ENCODE results near the gene TNS3. TPM values are rescaled to one million over a fixed set of nuclear protein-coding genes. Genes with fewer than 3 reads are reported as not detected.
A peak's percentile ranks its signal among the peaks of the same experiment; 100 is the strongest.
"Not testable (repeated sequence)": the region's sequence is repeated elsewhere in the genome, so short reads cannot be mapped to it uniquely, and the experiment has no call there.

TNS3 gene
- total RNA-seq, 5 donors from 2014 or later (not counting 1 experiment from before 2014, with no cell fraction given): 0.58 to 3.7 (median 2.0) TPM

DNA sequence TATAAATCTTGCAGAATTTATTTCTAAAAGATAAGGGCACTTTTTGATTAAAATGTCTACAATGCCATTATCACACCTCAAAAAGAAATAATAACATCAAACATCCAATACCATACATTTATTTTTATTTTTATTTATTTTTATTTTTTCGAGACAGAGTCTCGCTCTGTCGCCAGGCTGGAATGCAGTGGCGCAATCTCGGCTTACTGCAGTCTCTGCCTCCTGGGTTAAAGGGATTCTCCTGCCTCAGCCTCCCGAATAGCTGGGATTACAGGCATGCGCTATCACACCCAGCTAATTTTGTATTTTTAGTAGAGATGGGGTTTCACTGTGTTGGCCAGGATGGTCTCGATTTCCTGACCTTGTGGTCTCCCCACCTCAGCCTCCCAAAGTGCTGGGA is 140.9 kb downstream of the TNS3 start:
- POLR2A ChIA-PET; H3K36me3 Mint-ChIP-seq; H3K4me1 ChIP-seq (ENCODE audit: control insufficient read depth in 1 of 2, extremely low read depth in 1 of 2, insufficient read depth in 2 of 2, low read length in 2 of 2); H3K9me3 Mint-ChIP-seq; H3K4me1 Mint-ChIP-seq; H3K4me3 ChIP-seq (ENCODE audit: control insufficient read depth in 1 of 2, extremely low read depth in 1 of 2, low read length in 1 of 2); DNase-seq; H3K27me3 Mint-ChIP-seq; CTCF ChIA-PET; H3K4me3 Mint-ChIP-seq; H3K27ac Mint-ChIP-seq; H3K27ac ChIP-seq (ENCODE audit: low read length); ATAC-seq (replicated peaks in 1 of 4); H3K36me3 ChIP-seq (ENCODE audit: control insufficient read depth in 2 of 2, extremely low read depth in 1 of 2, insufficient read depth in 1 of 2, low read length in 1 of 2); H3K9me3 ChIP-seq; H3K27me3 ChIP-seq (replicated peaks in 1 of 2; ENCODE audit: control insufficient read depth in 2 of 2, extremely low read depth in 1 of 2, insufficient read depth in 2 of 2, low read length in 1 of 2): not testable (repeated sequence)
- WGBS (ENCODE audit: insufficient coverage): no CpG with 5 or more reads among the region's 8 CpGs

DNA sequence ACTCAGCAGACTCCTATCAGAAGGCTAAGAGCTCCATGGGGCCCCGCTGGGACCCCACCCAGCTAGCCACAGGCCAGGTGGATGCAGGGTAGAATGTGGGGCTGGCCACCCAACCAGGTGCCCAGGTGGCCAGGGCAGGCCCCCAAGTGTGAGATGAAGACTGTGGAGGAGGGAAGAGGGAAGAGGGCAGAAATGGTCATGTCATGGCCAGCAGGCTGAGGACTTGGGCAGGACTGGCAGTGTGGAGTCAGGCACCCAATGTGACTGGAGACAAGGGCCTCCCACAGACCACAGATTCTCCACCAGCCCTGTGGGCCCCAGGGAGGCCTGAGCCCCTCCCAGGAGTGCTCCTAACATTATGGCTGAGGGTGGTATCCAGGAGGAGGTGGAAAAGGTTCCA is 141.6 kb downstream of the TNS3 start:
- ATAC-seq (replicated peaks in 1 of 4) (no peak), DNase-seq (no peak)
- no peaks in the 10 kb centered on the region for H3K36me3 ChIP-seq (ENCODE audit: control insufficient read depth in 2 of 2, extremely low read depth in 1 of 2, insufficient read depth in 1 of 2, low read length in 1 of 2)
- CTCF ChIA-PET: no interaction called here
- Mint-ChIP-seq H3K36me3 (no peaks in the 10 kb centered on the region), H3K27ac (no peak overlapping the region), H3K4me1 (no peaks in the 10 kb centered on the region), H3K9me3 (no peaks in the 10 kb centered on the region), H3K4me3 (no peak overlapping the region), H3K27me3 (no peaks in the 10 kb centered on the region)
- WGBS (ENCODE audit: insufficient coverage): 83% methylated on average over 1 of the region's 1 CpG
- POLR2A ChIA-PET: interaction anchor here in 1 of 2 donors (0.6 kb wide), 1 partner anchor 398 kb away, joined by 8 read pairs; no protein-coding TSS in a partner anchor
- H3K9me3 ChIP-seq: no peaks in the 10 kb centered on the region
- no peaks in the 10 kb centered on the region for H3K4me1 ChIP-seq (ENCODE audit: control insufficient read depth in 1 of 2, extremely low read depth in 1 of 2, insufficient read depth in 2 of 2, low read length in 2 of 2)
- no peak overlapping the region for H3K4me3 ChIP-seq (ENCODE audit: control insufficient read depth in 1 of 2, extremely low read depth in 1 of 2, low read length in 1 of 2)
- no peak overlapping the region for H3K27ac ChIP-seq (ENCODE audit: low read length)
- peaks cover 0 to 4% of the 10 kb centered on the region in 2 experiments for H3K27me3 ChIP-seq (replicated peaks in 1 of 2; ENCODE audit: control insufficient read depth in 2 of 2, extremely low read depth in 1 of 2, insufficient read depth in 2 of 2, low read length in 1 of 2)

DNA sequence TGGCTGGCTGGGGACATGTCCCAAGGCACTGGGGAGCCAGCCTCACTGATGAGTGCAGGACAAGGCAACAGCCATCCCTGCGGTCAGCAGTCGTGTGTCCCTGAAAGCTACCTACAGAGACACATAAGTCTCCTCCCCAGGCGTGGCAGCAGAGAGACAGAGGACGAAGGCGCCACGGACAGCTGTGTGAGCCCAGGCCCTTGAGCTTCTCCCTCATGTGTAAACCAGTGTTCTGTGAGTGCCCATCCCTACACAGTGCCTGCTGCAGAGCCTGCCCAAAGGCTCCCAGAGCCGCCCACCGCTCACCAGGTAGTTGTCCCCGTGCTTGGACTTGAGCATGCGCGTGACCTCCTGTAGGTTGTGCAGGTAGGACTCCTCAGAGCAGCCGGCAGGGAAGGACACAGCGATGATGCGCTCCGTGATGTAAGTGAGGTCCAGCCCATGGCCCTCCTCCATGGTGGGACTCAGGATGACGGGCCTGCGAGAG is 142.7 kb downstream of the TNS3 start:
- CTCF ChIA-PET: no interaction called here
- Histone ChIP-seq H3K27me3 (replicated peaks in 1 of 2; ENCODE audit: control insufficient read depth in 2 of 2, extremely low read depth in 1 of 2, insufficient read depth in 2 of 2, low read length in 1 of 2) (peaks cover 0 to 4% of the 10 kb centered on the region in 2 experiments), H3K9me3 (no peaks in the 10 kb centered on the region), H3K4me3 (ENCODE audit: control insufficient read depth in 1 of 2, extremely low read depth in 1 of 2, low read length in 1 of 2) (no peak overlapping the region), H3K4me1 (ENCODE audit: control insufficient read depth in 1 of 2, extremely low read depth in 1 of 2, insufficient read depth in 2 of 2, low read length in 2 of 2) (no peaks in the 10 kb centered on the region), H3K36me3 (ENCODE audit: control insufficient read depth in 2 of 2, extremely low read depth in 1 of 2, insufficient read depth in 1 of 2, low read length in 1 of 2) (no peaks in the 10 kb centered on the region), H3K27ac (ENCODE audit: low read length) (no peak overlapping the region)
- H3K4me1 Mint-ChIP-seq: no peaks in the 10 kb centered on the region
- no peaks in the 10 kb centered on the region for H3K36me3 Mint-ChIP-seq
- H3K27ac Mint-ChIP-seq: no peak overlapping the region
- H3K9me3 Mint-ChIP-seq: no peaks in the 10 kb centered on the region
- H3K27me3 Mint-ChIP-seq: no peaks in the 10 kb centered on the region
- 97% methylated on average over 12 of the region's 17 CpGs for WGBS (ENCODE audit: insufficient coverage)
- DNase-seq (no peak), ATAC-seq (replicated peaks in 1 of 4) (peak in 1 of 4 experiments; percentile 17)
- no peak overlapping the region for H3K4me3 Mint-ChIP-seq
- POLR2A ChIA-PET: no interaction called here

DNA sequence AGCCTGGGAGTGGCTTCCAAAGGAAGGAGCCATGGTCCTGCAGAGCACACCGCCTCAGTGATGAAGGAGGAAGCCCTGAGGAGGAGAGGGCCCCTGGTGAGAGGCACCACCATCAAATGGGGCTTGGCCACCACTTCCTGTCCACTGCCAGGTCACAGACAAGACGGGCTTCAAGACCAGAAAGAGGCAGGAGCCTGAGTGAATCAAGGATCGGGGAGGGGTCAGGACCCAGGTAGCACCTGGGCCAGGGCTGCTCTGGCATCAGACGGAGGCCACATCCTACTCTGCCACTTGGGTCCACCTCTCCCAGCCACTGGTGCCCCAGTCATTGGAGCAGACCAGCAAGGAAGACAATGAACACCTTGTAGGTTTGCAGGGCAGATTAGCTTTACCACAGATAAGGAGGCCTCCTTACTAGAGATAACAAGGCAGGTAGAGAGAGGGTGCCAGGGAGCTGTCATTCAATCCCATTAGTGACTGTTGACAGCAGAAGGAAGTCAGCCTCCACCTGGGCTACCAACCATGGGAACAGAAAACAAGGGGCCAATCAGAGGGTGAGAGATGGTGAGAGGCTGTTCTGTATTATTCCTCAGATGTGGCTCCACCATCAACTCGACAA is 143.4 kb downstream of the TNS3 start:
- no peak overlapping the region for H3K27ac Mint-ChIP-seq
- no peaks in the 10 kb centered on the region for H3K4me1 Mint-ChIP-seq
- H3K4me3 Mint-ChIP-seq: no peak overlapping the region
- H3K9me3 ChIP-seq: no peaks in the 10 kb centered on the region
- no peak overlapping the region for H3K4me3 ChIP-seq (ENCODE audit: control insufficient read depth in 1 of 2, extremely low read depth in 1 of 2, low read length in 1 of 2)
- no peak overlapping the region for H3K27ac ChIP-seq (ENCODE audit: low read length)
- no peaks in the 10 kb centered on the region for H3K27me3 Mint-ChIP-seq
- peaks cover 0 to 4% of the 10 kb centered on the region in 2 experiments for H3K27me3 ChIP-seq (replicated peaks in 1 of 2; ENCODE audit: control insufficient read depth in 2 of 2, extremely low read depth in 1 of 2, insufficient read depth in 2 of 2, low read length in 1 of 2)
- 59% methylated on average over 5 of the region's 5 CpGs for WGBS (ENCODE audit: insufficient coverage)
- no peaks in the 10 kb centered on the region for H3K36me3 Mint-ChIP-seq
- H3K4me1 ChIP-seq (ENCODE audit: control insufficient read depth in 1 of 2, extremely low read depth in 1 of 2, insufficient read depth in 2 of 2, low read length in 2 of 2): no peaks in the 10 kb centered on the region
- DNase-seq (no peak), ATAC-seq (replicated peaks in 1 of 4) (no peak)
- POLR2A ChIA-PET: no interaction called here
- CTCF ChIA-PET: no interaction called here
- H3K36me3 ChIP-seq (ENCODE audit: control insufficient read depth in 2 of 2, extremely low read depth in 1 of 2, insufficient read depth in 1 of 2, low read length in 1 of 2): no peaks in the 10 kb centered on the region
- no peaks in the 10 kb centered on the region for H3K9me3 Mint-ChIP-seq

DNA sequence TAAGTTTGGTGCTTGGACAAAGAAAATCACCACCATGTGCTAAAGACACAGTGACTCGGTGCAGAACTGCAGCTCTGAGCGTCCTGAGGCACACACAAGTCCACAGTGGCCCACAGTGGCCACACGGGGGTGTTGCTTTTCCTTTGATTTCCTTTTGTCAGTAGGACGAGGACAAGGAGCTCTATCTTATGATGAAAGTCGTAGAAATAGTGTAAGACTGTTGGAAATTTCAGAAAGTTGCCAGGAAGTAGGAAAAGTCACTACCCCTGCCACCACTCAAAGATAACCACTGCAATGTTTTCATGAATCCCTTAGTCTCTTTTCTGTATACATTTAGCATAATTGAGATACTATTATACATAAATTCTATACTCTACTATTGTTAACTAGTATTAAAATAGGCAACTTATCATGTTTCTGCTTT is 146.0 kb downstream of the TNS3 start:
- WGBS (ENCODE audit: insufficient coverage): 93% methylated on average over 2 of the region's 5 CpGs
- POLR2A ChIA-PET: no interaction called here
- H3K4me3 Mint-ChIP-seq: no peak overlapping the region

DNA sequence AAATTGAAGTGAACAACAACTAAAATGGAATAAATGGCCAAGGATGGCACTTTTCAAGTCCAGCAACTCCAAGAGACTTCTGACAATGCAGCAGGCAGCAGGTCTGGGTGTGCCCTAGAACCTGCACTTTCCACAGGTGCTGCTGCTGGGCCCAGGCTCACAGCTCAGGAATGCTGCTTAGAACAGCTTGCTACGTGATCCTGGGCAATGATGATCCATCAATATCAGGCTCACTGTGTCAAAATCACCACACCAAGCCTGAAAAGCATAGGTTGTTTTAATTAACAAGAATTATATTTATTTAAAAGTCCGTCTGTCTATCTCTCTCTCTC is 148.4 kb downstream of the TNS3 start:
- H3K4me1 Mint-ChIP-seq: no peaks in the 10 kb centered on the region
- Histone ChIP-seq H3K27ac (ENCODE audit: low read length) (no peak overlapping the region), H3K36me3 (ENCODE audit: control insufficient read depth in 2 of 2, extremely low read depth in 1 of 2, insufficient read depth in 1 of 2, low read length in 1 of 2) (no peaks in the 10 kb centered on the region), H3K9me3 (no peaks in the 10 kb centered on the region), H3K4me1 (ENCODE audit: control insufficient read depth in 1 of 2, extremely low read depth in 1 of 2, insufficient read depth in 2 of 2, low read length in 2 of 2) (no peaks in the 10 kb centered on the region), H3K27me3 (replicated peaks in 1 of 2; ENCODE audit: control insufficient read depth in 2 of 2, extremely low read depth in 1 of 2, insufficient read depth in 2 of 2, low read length in 1 of 2) (no peaks in the 10 kb centered on the region), H3K4me3 (ENCODE audit: control insufficient read depth in 1 of 2, extremely low read depth in 1 of 2, low read length in 1 of 2) (no peak overlapping the region)
- ATAC-seq (replicated peaks in 1 of 4) (no peak), DNase-seq (no peak)
- ChIA-PET POLR2A (no interaction called here), CTCF (interaction anchor here in 1 of 2 donors (0.7 kb wide), 1 partner anchor 10 kb away, joined by 3 read pairs; no protein-coding TSS in a partner anchor)
- H3K27me3 Mint-ChIP-seq: no peaks in the 10 kb centered on the region
- H3K4me3 Mint-ChIP-seq: no peak overlapping the region
- no peaks in the 10 kb centered on the region for H3K9me3 Mint-ChIP-seq
- WGBS (ENCODE audit: insufficient coverage): no CpG with 5 or more reads among the region's 2 CpGs
- no peaks in the 10 kb centered on the region for H3K36me3 Mint-ChIP-seq
- no peak overlapping the region for H3K27ac Mint-ChIP-seq

More for the DNA sequence above, 146.0 kb downstream of the TNS3 start:
- Mint-ChIP-seq H3K27ac (no peak overlapping the region), H3K27me3 (no peaks in the 10 kb centered on the region), H3K4me1 (no peaks in the 10 kb centered on the region), H3K36me3 (no peaks in the 10 kb centered on the region), H3K9me3 (no peaks in the 10 kb centered on the region)
- ATAC-seq (replicated peaks in 1 of 4) (no peak), DNase-seq (no peak)
- H3K4me3 ChIP-seq (ENCODE audit: control insufficient read depth in 1 of 2, extremely low read depth in 1 of 2, low read length in 1 of 2): no peak overlapping the region
- no peaks in the 10 kb centered on the region for H3K9me3 ChIP-seq
- H3K4me1 ChIP-seq (ENCODE audit: control insufficient read depth in 1 of 2, extremely low read depth in 1 of 2, insufficient read depth in 2 of 2, low read length in 2 of 2): no peaks in the 10 kb centered on the region
- peaks cover 0 to 4% of the 10 kb centered on the region in 2 experiments for H3K27me3 ChIP-seq (replicated peaks in 1 of 2; ENCODE audit: control insufficient read depth in 2 of 2, extremely low read depth in 1 of 2, insufficient read depth in 2 of 2, low read length in 1 of 2)
- no peaks in the 10 kb centered on the region for H3K36me3 ChIP-seq (ENCODE audit: control insufficient read depth in 2 of 2, extremely low read depth in 1 of 2, insufficient read depth in 1 of 2, low read length in 1 of 2)
- CTCF ChIA-PET: no interaction called here
- H3K27ac ChIP-seq (ENCODE audit: low read length): no peak overlapping the region
